Measurements from ENCODE around the gene TECR. TPM values are rescaled to one million over a fixed set of nuclear protein-coding genes. Genes with fewer than 3 reads are reported as not detected.

The TECR gene
- total RNA-seq, 1 donor from 2014 or later = 20.0 TPM

Other genes starting within 250 kb of the TECR start
- 2.4 and 3.5 TPM in 2 replicates for gene ADGRE5, start 148.2 kb upstream of the TECR start, total RNA-seq
- 36.7 and 54.8 TPM in 2 replicates for gene DDX39A, start 110.3 kb upstream of the TECR start, total RNA-seq
- gene PKN1, start 96.3 kb upstream of the TECR start, total RNA-seq = 22.1 and 32.9 TPM in 2 replicates
- gene PTGER1, start 54.2 kb upstream of the TECR start, total RNA-seq = 1.5 and 2.6 TPM in 2 replicates
- 327 and 466 TPM in 2 replicates for gene GIPC1, start 33.5 kb upstream of the TECR start, total RNA-seq
- gene DNAJB1, start 11.2 kb upstream of the TECR start, total RNA-seq = 58.4 and 117 TPM in 2 replicates
- 192 and 347 TPM in 2 replicates for gene NDUFB7, start 42.5 kb downstream of the TECR start, total RNA-seq
- gene CLEC17A, start 53.5 kb downstream of the TECR start, total RNA-seq = not detected in 2 replicates
- not detected in 2 replicates for gene ADGRE3, start 145.2 kb downstream of the TECR start, total RNA-seq
- 12.3 and 22.9 TPM in 2 replicates for gene ZNF333, start 160.5 kb downstream of the TECR start, total RNA-seq
- 0.26 and 0.38 TPM in 2 replicates for gene ADGRE2, start 249.0 kb downstream of the TECR start, total RNA-seq

All from bronchial epithelial cell (primary cell).